Prostate gland (tissue), 2 donors: ENCODE results near the gene RSU1.

ENCODE experiments used
- POLR2A ChIP-seq: fragments of 450-650 bp; IDR thresholded peaks from one replicate; pipeline ENCODE4 v1.6.1; 2016; ENCODE audit warnings: antibody characterized with exemption, mild to moderate bottlenecking
- POLR2AphosphoS5 ChIP-seq: sonication (generic); formaldehyde crosslinking; IDR thresholded peaks from one replicate; pipeline ENCODE4 v1.6.1; 2017; ENCODE audit warnings: antibody characterized with exemption
- TF ChIP-seq, protein P1 (sequence below), 4 experiments: fragments of 200-600 bp in 2 of 4; fragments of 450-650 bp in 2 of 4; sonication (generic) in 2 of 4; IDR thresholded peaks; 1 replicate in 3 of 4; 2 replicates in 1 of 4; pipeline ENCODE4 v1.5.1; 2016 to 2019; ENCODE audit warnings: antibody characterized with exemption in 4 of 4, mild to moderate bottlenecking in 2 of 4, moderate library complexity in 2 of 4

DNA sequence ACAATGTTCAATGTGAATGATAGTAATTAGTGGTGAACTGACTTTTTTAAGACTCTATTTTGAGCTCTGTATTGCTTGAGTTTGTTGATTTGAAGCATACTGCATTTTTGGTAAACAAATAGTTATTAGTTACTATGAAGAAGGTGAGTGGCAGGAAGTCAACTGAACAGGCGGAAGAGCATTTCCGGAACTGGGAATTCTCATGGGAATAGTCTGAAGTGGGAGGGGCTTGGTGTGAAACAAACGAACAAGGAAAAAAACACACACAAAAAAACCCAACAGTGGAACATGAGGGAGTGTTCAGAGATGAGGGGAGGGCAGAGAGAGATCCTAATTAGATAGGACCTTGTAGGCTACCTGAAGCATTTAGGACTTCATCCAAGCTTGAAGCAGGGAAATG lies 251.6 kb downstream of the RSU1 start:
- TF ChIP-seq POLR2A (no peak), POLR2AphosphoS5 (no peak)
- TF ChIP-seq, protein P1, sequence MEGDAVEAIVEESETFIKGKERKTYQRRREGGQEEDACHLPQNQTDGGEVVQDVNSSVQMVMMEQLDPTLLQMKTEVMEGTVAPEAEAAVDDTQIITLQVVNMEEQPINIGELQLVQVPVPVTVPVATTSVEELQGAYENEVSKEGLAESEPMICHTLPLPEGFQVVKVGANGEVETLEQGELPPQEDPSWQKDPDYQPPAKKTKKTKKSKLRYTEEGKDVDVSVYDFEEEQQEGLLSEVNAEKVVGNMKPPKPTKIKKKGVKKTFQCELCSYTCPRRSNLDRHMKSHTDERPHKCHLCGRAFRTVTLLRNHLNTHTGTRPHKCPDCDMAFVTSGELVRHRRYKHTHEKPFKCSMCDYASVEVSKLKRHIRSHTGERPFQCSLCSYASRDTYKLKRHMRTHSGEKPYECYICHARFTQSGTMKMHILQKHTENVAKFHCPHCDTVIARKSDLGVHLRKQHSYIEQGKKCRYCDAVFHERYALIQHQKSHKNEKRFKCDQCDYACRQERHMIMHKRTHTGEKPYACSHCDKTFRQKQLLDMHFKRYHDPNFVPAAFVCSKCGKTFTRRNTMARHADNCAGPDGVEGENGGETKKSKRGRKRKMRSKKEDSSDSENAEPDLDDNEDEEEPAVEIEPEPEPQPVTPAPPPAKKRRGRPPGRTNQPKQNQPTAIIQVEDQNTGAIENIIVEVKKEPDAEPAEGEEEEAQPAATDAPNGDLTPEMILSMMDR (IDR thresholded peaks at IDR 0.05), result no peak
